HG02610 (cell line): ENCODE results near the gene ADAMTS2.

Source experiments
- ATAC-seq: cut with Tn5 transposase; IDR thresholded peaks from one replicate; pipeline ENCODE4 v1.9.1; 2021; ENCODE audit warnings: mild to moderate bottlenecking, moderate library complexity; ENCODE audit not compliant: unreplicated experiment

The ADAMTS2 gene

DNA sequence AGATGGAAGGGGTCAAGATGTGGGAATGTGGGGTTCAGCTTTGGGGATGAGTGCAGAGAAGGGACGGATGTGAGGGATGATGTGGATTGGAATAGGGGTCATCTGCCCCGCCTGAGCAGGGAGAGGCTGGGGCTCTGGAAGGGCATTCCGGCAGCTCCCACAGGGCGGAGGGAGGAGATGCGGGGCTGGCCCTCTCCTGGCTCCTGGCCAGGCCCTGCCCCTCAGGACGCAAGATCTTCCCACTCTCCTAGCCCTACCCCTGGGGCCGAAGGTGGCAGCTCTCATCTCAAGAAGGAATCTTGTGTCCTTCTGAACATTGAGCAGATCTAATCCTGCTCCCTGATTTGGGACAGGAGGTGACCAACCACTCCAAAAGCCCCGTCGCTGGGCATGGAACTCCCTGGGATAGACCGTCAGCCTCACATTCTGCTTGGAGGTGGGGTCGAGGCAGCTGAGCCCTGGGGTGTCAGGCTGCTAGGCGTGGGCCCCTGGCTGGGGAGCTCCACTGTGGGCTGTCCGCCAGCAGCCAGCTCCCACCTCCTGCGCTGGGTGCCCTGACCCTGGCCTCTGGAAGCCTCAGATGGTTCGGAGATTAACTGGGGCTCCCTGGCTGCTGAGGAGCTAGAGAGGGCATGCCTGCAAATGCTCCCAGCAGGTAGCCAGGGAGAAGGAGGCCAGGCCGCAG is 159.9 kb downstream of the ADAMTS2 start:
- no peak for ATAC-seq

DNA sequence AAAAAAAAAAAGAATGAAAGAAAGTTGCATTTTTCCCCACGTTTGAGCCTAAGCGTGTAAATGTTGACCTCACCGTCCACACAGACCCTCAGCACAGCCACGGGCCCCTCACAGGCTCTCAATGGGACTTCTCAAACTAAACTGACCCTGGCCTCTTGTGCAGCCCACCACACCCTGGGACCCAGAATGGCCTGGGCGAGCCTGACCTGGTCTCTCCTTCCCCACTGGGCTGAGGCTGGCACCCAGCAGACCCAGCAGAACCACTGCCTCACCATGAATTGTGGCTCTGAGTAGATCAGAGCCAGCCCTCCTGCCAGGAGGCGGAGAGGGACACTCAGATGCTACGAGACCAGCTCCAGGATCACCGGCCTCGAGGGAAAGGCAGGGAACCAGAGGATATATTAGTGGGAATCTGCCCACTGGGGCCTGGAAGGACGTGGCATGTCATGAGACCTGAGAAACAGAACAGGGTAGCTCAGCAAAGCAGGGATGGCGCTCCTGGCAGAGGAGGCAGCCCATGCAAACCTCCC is 160.7 kb downstream of the ADAMTS2 start:
- ATAC-seq = no peak

DNA sequence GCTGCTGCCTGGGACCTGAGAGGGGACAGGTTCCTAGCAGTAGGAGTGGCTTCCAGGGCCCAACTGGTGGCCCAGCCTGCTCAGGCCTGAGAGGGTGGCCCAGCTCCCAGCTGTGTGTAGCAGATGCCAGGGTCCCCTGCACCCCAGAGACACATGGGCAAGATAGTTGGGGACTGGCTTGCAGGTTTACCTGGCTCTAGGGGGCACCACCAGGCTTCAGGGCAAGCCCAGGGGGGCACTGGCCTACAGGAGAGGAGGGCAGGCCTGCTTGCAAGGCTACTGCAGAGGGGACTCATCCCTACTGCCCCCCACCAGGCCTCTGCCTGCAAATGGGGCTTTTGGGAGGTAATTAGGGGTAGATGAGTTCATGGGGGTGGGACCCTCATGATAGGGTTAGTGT is 161.8 kb downstream of the ADAMTS2 start:
- no peak for ATAC-seq

DNA sequence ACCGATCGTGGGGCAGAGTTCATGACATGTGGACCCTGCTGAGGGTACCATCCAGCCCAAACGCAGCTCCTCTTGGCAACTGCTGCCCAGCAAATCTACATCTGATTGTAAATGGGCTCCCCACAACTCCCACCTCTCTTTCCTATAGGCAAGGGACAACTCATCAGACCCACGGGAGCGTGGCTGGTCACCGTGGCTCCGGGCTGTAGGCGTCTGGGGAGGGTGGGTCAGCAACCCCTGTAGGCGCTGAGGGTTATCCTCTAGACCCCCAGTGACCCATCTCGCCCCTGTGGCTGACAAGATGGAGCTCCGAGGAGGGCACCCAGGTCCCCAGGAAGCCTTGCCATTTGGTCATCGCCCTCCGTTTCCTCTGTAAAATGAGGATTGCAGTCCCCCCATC is 162.7 kb downstream of the ADAMTS2 start:
- no peak for ATAC-seq

DNA sequence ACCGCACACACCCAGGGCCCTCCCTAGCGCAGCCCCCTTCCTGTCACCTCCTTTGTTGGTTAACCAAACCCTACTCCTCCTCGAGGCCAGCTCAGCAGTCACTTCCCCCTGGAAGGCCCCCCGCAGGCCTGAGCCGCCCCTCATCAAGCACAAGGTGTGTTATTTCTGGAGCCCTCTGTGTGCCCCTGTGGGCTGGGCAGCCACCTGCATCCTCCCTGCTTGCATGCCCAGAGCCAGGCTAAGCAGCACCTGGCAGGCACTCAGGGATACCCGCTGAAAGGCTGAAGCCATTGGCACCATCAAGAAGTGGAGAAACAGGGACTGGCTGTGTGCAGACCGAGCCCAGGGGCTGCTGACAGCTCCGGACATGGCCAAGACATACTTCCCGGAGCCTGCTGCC is 163.3 kb downstream of the ADAMTS2 start:
- ATAC-seq = no peak

DNA sequence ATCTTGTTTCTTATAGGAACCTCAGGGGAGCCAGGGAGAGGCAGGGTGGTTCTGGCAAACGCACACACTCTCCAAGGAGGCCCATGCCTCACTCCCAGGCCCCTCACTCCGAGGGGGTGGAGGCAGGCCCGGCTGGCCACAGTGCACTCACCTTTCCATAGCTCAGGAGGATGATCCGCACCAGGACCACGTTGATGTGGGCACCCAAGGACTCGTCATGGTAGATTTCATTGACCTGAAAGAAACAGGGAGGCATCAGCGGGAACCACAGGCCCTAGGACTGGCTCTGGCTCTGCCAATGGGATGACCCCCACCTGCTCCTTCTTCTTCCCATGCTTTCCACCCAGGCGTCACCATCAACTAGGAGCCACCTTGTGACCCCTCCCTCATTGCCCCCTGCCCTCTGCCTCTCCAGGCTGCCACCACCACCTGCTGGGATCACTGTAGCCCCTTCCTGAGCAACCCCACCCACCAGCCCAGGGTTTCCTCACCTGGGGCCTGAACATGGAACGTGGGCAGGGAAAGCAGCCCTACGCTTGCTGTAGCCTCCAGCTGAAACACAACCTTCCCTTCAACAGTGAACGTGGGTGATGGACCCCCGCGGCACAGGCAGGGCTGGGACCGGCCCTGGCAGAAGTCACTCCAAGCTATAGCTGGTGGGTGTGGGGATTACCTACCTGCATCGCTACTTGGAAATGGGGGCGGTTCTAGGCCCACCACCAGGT is 164.2 kb downstream of the ADAMTS2 start:
- no peak for ATAC-seq

DNA sequence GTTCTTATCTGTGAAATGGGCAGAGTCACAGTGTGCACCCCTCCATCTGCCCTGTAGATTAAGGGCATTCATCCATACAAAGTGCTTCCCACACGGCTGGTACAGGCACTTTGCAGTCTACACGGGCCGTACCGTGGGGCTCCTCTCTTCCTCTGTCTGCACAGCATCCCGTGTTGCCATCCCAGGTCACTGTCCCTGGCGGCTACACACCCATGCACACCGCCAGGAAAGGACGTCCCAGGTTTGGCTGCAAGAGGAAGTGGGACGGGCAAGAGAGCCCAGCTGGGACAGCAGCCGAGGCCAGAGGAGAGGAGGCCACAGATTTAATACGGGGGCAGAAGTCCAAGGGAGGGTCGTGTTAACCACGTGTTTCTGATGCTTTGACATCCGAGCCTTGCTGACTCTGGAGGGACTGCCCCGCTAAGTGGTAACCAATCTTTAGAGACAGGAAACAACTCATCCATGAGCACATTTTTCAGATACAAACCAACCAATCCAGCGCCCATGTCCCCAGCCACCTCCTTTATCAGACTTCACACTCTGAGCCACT is 165.1 kb downstream of the ADAMTS2 start:
- ATAC-seq = no peak

DNA sequence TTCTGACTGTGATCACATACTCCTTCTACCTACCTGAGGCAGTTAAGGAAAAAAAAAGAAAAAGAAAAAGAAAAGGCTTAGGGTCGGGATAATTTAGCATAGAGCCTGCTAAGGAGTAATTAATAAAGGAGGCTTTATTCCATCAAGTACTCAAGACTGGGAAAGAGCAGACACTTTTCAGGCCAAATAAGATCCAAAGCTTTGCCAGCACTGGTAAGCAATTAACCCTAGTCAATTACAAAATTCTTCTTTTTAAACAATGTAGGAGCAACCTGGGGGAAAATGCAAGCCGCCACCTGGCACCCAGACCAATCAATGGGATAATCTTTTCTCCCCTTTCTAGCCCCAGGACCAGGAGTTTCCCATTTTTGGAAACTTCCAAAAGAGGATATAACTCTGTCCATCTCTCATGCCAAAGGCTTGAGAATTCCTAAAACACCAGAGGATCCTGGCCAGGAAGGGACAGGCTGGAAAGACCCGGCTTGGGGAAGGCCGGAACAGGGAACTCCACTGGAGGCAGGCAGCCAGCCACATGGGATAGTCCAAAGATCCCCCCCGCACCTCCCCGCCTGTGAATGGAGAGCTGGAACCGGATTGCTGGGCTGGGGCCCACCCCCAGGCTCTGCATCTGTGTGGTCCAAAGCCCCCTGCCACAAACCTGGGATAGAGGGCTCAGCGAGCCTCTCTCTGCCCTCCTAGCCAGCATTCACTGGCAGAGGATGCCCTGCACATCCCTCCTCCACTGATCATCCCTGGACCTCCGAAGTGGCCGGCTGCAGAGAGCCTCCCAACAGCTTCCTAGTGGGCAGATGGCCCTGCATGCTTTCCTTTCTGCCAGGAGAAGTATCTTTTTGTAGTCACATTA is 167.3 kb downstream of the ADAMTS2 start:
- no peak for ATAC-seq

DNA sequence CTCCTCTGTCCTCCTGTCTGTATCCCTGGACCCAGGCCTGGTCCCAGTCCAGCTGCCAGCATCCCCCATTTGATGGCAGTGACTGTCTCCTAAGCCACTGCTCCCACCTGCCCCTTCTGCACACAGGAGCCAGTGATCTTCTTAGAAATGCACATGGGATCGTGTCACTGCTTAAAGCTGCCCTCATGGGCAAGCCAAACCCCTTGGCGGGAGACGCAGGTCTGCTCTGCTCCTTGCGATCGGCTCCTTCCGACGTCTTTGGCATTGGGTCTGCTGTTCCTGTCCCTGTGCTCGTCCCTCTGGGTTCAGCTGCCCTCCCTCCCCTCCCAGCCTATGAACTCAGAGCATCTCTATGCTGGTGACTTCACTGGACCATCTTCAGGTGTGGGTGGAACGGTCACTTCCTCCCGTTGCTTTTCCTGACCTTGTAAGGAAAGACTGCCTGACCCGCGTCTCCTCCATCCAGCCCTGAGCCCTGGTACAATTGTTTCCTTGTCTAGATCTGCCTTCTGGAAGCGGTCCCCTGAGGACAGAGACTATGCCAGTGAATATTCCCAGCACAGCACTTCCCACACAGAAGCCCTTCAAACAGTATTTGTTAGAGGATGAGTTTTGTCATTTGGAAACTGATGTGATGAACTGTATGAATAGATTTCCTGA is 168.6 kb downstream of the ADAMTS2 start:
- no peak for ATAC-seq

DNA sequence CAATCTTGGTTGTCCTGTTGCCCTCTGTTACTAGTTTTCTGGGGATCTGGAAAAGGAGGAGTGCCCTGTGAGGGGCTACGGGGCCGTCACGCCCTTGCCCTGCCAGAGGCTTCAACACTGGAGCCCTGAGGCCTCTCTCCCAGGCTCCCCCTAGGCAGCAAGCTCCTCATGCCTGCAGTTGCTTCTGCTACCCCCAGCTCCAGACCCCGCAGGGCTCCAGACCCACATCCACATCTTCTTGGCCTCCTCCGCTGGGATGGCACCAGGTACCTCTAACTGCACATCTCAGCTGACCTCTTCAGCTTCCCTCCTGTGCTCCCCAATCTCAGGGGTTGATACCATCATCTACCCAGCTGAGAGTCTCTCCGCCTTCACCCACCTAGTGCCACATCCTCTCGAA is 169.1 kb downstream of the ADAMTS2 start:
- no peak for ATAC-seq

DNA sequence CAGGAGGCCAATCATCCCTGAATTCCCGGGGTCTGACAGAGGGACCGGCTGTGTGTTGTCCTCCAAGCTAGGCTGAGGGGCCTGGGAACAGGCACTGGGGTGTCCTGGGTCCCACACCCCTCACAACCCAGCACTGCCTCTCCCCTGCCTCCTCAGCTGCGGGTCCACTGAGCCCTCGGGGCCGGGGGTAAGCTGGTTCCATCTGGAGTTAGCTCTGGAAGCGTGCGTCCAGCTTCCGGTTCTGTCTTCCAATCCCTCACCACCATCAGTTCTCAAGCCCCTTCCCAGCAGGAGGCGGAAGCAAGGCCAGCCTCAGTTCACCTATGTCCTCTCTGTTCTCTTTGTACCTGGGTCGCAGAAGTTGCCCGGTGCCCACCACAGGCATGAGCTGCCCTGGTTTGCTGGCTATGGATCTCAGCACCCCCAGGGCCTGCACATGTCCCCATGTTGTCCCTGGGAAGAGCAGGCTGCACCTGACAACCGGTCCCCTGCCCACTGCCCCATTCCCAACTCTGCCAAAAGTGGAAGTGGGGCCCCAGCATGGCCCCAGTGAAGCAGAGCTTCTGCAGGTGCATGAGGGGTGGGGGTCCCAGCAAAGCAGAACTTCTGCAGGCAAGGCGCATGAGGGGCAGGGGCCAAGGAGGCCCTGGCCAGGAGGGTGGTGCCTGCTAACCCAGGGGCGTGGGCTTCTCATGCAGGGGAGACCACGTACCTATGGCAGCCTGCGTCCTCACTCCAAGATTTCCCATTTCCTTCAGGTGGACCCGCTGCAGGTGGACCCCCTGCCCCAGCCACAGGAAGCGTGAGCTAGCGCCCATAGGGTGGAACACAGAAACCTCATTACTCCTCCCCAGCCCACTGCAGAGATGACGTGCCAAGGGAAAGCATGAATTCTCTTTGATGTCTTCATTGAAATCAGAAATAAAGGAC is 173.2 kb downstream of the ADAMTS2 start:
- ATAC-seq = no peak

DNA sequence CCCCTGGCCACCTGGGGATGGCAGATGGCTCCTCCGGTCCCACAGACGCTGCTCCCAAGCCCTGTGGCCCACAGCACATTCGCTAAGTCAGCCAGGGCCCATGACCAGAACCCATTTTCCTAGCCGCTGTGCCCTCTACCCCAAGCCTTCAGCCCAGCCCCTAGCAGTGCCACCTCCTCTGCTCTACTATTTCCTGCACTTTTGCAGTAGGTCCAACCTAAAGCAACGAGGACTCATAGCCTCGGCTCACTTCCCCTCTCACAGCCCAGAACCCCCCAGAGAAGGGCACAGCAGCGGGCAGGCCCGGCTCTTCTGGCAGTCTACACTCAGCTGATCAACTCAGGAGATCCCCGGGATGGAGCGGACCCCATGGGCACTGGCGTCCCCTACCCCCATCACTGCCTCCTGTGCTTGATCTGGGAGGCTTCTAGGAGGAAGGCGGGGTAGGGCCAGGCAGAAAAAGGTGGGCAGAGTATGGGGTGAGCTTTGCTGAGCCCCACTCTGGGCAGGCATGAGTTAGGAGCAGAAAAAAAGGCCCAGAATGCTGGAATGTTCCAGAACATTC is 173.9 kb downstream of the ADAMTS2 start:
- ATAC-seq = no peak

DNA sequence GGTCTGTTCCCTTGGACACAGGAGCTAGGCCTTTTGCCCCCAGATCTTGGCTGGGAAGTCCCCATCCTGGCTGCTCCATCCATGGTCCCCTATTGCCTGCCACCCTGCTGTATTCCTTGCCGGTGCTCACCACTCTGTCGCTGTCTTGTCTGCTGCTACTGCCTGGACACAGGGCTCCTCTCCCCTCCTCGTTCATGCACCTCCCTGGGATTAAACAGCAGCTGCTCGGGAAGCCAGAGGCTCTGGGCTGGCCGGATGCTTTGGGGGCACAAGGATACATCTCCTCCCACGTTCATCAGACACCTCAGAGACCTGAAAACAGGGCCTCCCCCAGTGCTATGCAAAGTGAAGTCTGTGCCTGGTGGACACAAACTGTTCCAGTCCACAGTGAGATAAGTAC is 174.7 kb downstream of the ADAMTS2 start:
- no peak for ATAC-seq

DNA sequence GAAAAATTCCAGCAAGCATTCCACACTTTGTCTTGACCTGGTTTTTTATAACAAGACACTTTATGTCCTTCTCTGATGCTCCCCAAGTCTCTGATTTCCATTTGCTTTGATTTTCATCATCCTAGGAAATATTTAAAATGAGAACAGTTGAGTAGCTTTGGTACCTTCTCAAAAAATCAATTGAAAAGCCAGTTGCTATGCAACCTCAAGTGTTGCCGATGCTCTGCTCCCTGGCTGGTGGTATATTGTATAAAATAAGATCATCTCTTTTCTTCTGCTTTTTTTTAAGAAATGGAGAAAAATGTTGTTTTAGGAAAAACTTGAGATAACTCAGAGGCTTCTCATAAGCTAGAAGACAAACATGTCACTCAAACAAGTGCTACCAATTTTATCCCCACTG is 175.4 kb downstream of the ADAMTS2 start:
- ATAC-seq = no peak

DNA sequence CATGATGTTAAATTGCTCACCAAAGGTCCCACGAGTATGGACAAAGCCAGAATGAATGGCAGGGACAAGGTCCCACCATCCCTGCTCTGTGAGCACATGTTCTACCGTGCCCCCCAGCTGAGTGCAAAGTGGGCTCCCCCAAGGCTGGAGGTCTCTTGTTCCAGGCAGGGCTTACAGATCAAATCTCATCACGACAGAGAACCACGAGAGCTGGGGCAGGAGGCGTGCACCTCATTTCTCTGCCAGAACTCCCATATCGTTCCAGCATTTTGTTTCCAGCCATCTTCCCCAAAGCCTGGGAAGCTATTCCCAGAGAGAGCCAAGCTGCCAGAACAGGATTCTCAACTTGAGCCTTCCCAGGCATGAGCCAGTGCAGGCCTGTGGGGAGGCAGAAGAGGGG is 176.6 kb downstream of the ADAMTS2 start:
- ATAC-seq = no peak

DNA sequence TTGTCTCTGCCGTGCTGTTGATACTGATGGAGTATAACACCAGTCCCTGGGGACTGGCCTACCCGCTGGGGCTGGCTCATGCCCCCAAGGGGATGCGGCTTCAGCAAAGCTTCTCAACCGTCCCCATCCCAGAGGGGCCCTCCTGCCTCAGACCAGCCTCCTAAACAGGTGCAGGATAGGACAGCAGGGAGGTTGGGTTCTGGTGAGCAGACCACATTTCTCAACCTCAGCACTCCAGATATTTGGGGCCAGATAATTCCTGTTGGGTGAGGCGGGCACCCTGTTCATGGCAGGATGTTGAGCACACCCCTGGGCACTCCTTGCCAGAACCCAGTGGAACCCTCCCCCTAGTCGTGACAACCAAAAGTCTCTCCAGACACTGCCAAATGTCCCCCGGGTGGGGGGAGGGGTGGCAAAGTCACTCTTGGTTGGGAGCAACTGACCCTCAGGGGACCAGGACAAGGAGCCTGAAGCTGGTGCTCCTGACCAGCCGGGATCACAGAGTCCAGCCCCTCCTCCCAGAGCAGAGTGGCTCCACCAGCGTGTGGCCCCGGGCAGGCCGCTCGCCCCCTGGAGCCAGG is 177.3 kb downstream of the ADAMTS2 start:
- no peak for ATAC-seq

DNA sequence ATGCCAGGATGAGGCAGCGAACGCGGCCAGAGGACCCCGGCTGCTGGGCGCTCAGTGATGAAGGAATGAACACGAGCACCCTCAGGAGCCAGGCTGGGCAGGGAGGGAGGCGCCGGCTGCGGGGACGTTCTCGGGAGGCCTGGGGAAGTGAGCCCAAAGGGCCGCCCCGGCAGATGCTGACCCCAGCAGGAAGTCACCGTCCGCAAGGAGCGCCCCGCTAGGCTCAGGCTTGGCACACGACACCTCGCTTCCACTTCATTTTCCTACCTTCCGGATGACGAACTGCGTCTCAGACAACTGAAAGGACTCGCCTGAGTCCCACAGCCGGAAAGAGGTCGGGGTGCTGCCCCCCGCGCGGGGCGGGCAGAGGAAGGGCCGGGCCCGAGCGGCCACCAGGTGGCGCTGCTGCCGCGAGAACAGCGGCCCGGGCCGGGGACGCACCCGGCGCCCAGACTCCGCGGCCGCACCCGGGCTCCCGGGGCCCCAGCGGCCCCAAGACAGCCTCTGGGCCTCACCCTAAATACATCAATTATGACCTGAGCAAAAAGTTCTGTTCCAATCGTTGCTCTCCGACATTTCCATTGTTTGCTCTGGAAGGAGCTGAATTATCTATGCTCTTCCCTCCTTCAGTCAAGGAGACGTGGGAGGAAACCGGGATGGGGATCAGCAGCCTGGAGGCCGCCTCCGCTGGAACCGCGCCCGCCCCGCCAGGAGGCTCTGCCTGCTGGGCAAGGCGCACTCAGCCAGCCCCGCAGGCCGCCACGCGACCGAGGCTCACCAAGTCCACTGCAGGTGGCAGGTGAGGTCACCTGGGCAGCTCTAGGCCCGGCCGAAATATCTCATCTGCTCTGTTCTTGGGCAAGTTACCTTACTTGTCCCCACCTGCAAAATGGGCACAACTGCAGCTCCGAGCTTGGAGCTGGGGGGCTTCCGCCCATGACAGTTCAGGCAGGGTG is 178.1 kb downstream of the ADAMTS2 start:
- no peak for ATAC-seq
